Fibroblast of lung (primary cell): Measurements from ENCODE around the gene TPSG1. TPM values are rescaled to one million over a fixed set of nuclear protein-coding genes. Genes with fewer than 3 reads are reported as not detected.

Source experiments
- DNase-seq, 2 donors: peaks; one replicate each; pipeline versions ENCODE4 v3.0.0 to v3.0.0-alpha.2; 2010; ENCODE audit warnings: low read depth in 2 of 2
- H2AFZ ChIP-seq: 2 replicates; pipeline ENCODE4 v1.5.1; 2012; ENCODE audit warnings: low read length, control low read depth, inconsistent platforms
- H3K27ac ChIP-seq: 2 replicates; pipeline ENCODE4 v1.5.1; 2011; ENCODE audit warnings: low read length, control low read depth; ENCODE audit not compliant: insufficient read depth
- H3K27me3 ChIP-seq: 2 replicates; pipeline ENCODE4 v1.5.1; 2011; ENCODE audit warnings: mild to moderate bottlenecking, low read length; ENCODE audit not compliant: control insufficient read depth, insufficient read depth
- H3K36me3 ChIP-seq: 2 replicates; pipeline ENCODE4 v1.5.1; 2011; ENCODE audit warnings: low read length; ENCODE audit not compliant: control insufficient read depth, insufficient read depth
- H3K4me1 ChIP-seq: 2 replicates; pipeline ENCODE4 v1.5.1; 2011; ENCODE audit warnings: low read length; ENCODE audit not compliant: control insufficient read depth, insufficient read depth; ENCODE audit errors: extremely low read depth
- H3K4me2 ChIP-seq: 2 replicates; pipeline ENCODE4 v1.5.1; 2011; ENCODE audit warnings: low read length, control low read depth; ENCODE audit not compliant: insufficient read depth; ENCODE audit errors: extremely low read depth
- H3K4me3 ChIP-seq, 4 experiments: fragments of 200-600 bp in 1 of 4; sonication (generic) in 1 of 4; replicated peaks in 1 of 4; 2 replicates each; pipeline ENCODE4 v1.5.1; 2011 to 2016; ENCODE audit warnings: low read length in 4 of 4, low read depth in 3 of 4, mild to moderate bottlenecking in 3 of 4, control low read depth in 2 of 4, inconsistent platforms in 1 of 4, mixed read lengths in 1 of 4; ENCODE audit not compliant: insufficient read depth in 1 of 4; ENCODE audit errors: control extremely low read depth in 1 of 4
- H3K79me2 ChIP-seq: 2 replicates; pipeline ENCODE4 v1.5.1; 2012; ENCODE audit warnings: mild to moderate bottlenecking, low read length, inconsistent platforms; ENCODE audit not compliant: control insufficient read depth, insufficient read depth
- H3K9ac ChIP-seq: 2 replicates; pipeline ENCODE4 v1.5.1; 2011; ENCODE audit warnings: mild to moderate bottlenecking, low read length, control low read depth; ENCODE audit not compliant: insufficient read depth
- H3K9me3 ChIP-seq: 2 replicates; pipeline ENCODE4 v1.5.1; 2012; ENCODE audit warnings: low read depth, low read length; ENCODE audit not compliant: control insufficient read depth, insufficient read depth
- H4K20me1 ChIP-seq: 2 replicates; pipeline ENCODE4 v1.5.1; 2011; ENCODE audit warnings: low read length; ENCODE audit not compliant: control insufficient read depth, insufficient read depth; ENCODE audit errors: extremely low read depth
- CTCF ChIP-seq, 2 donors: IDR thresholded peaks in 1 of 2; conservative IDR thresholded peaks in 1 of 2; 1 replicate in 1 of 2; 2 replicates in 1 of 2; pipeline ENCODE4 v1.5.1; 2011 to 2012; ENCODE audit warnings: low read length in 2 of 2, control low read depth in 1 of 2, inconsistent platforms in 1 of 2, low read depth in 1 of 2, mild to moderate bottlenecking in 1 of 2
- EZH2 ChIP-seq: IDR thresholded peaks from 2 replicates; pipeline ENCODE4 v1.5.1; 2012; ENCODE audit warnings: low read length, control low read depth, mild to moderate bottlenecking; ENCODE audit errors: missing control alignments
- polyA plus RNA-seq, 2 donors: library from polyadenylated mRNA; depleted of rRNA in 1 of 2; stranded (reverse) in 1 of 2; unstranded in 1 of 2; fragments of >200 nt; gene quantifications; 2 replicates each; pipeline ENCODE4 v1.2.1, GENCODE V29; 2011 to 2012; ENCODE audit warnings: missing spikeins in 1 of 2
- total RNA-seq: library from RNA; depleted of rRNA; stranded (reverse); fragments of >200 nt; gene quantifications from 2 replicates; pipeline ENCODE4 v1.2.1, GENCODE V29; 2014

Gene TPSG1
- total and polyA plus RNA-seq, 2 donors (not counting 1 experiment from before 2014, with no cell fraction given): not detected

- Histone ChIP-seq H3K27ac (no peak overlapping the region), H3K4me2 (no peak overlapping the region), H3K9ac (no peak overlapping the region), H4K20me1 (no peaks in the 10 kb centered on the region), H3K9me3 (no peaks in the 10 kb centered on the region), H3K4me1 (no peaks in the 10 kb centered on the region), H2AFZ (no peak overlapping the region), H3K4me3 (no peak overlapping the region), H3K36me3 (no peaks in the 10 kb centered on the region), H3K79me2 (no peaks in the 10 kb centered on the region), H3K27me3 (no peaks in the 10 kb centered on the region)
- TF ChIP-seq EZH2: no peak
- no peak for TF ChIP-seq CTCF (conservative IDR thresholded peaks at IDR 0.05 in 1 of 2, IDR thresholded peaks at IDR 0.05 in 1 of 2; ENCODE audit: low read depth in 1 of 2, low read length in 2 of 2)
- no peak for DNase-seq
Measured at GRCh38 chr16:1216681-1217400, 8.2 kb downstream of the TPSG1 start.

GRCh38 chr16:1216296-1216619, 8.8 kb downstream of the TPSG1 start:
- no peak for DNase-seq
- TF ChIP-seq EZH2 (no peak), CTCF (conservative IDR thresholded peaks at IDR 0.05 in 1 of 2, IDR thresholded peaks at IDR 0.05 in 1 of 2; ENCODE audit: low read depth in 1 of 2, low read length in 2 of 2) (no peak)
- Histone ChIP-seq H3K4me2 (no peak overlapping the region), H4K20me1 (no peaks in the 10 kb centered on the region), H3K36me3 (no peaks in the 10 kb centered on the region), H2AFZ (no peak overlapping the region), H3K9me3 (no peaks in the 10 kb centered on the region), H3K4me3 (no peak overlapping the region), H3K27me3 (no peaks in the 10 kb centered on the region), H3K9ac (no peak overlapping the region), H3K27ac (no peak overlapping the region), H3K4me1 (no peaks in the 10 kb centered on the region), H3K79me2 (no peaks in the 10 kb centered on the region)

- Histone ChIP-seq H3K4me3 (no peak overlapping the region), H3K9ac (no peak overlapping the region), H3K9me3 (no peaks in the 10 kb centered on the region), H3K27me3 (no peaks in the 10 kb centered on the region), H2AFZ (no peak overlapping the region), H4K20me1 (no peaks in the 10 kb centered on the region), H3K79me2 (no peaks in the 10 kb centered on the region), H3K4me2 (no peak overlapping the region), H3K27ac (no peak overlapping the region), H3K4me1 (no peaks in the 10 kb centered on the region), H3K36me3 (no peaks in the 10 kb centered on the region)
- no peak for DNase-seq
- TF ChIP-seq CTCF (conservative IDR thresholded peaks at IDR 0.05 in 1 of 2, IDR thresholded peaks at IDR 0.05 in 1 of 2; ENCODE audit: low read depth in 1 of 2, low read length in 2 of 2): no peak
- no peak for TF ChIP-seq EZH2
Measured at GRCh38 chr16:1215574-1216295, 9.3 kb downstream of the TPSG1 start.
